Activated CD4-positive, alpha-beta T cell treated with anti-CD3 and anti-CD28 coated beads for 24 hours (primary cell): ENCODE measurements around the gene DPT.

Experiments
- DNase-seq, 2 donors: peaks; one replicate each; pipeline ENCODE4 v3.0.0-alpha.2; 2020; ENCODE audit warnings: low read depth in 2 of 2

The DPT gene

GRCh38 chr1:168698453-168698852, 30.6 kb downstream of the DPT start:
- no peak for DNase-seq

DNA sequence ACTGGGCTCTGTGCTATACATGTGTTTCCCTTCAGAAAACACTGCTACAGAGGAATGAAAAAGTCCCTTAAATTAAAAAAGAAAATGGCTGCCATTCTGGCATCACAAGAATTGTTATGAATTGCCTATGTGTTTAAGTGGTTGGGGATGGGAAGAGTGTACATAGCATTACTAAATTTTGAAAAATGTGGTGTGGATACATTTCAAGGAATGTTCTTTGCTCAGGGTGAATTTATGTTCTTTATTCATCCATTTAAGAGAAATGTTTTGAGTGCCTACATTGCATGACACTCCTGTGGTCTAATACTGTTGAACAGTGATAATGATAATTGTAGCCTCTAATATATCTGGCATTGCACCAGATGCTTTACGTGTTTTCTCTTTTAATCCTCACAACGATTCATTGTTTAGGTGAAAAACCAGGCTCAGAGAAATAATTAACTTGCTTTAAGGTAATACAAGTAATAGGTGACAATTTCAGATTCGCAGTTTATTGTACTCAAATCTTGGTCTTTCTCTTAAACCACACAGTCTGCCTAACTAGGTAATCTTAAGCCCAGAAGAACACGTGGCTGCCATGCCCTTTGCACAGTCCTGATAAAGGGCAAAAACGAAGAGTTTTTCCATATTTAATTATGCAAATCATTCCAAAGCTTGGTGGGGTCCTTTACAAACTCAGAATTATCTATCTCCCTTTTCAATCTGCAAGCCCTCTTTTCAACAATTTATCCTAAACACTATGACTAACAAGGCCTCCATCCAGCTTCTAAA, 31.5 kb downstream of the DPT start:
- no peak for DNase-seq

DNA sequence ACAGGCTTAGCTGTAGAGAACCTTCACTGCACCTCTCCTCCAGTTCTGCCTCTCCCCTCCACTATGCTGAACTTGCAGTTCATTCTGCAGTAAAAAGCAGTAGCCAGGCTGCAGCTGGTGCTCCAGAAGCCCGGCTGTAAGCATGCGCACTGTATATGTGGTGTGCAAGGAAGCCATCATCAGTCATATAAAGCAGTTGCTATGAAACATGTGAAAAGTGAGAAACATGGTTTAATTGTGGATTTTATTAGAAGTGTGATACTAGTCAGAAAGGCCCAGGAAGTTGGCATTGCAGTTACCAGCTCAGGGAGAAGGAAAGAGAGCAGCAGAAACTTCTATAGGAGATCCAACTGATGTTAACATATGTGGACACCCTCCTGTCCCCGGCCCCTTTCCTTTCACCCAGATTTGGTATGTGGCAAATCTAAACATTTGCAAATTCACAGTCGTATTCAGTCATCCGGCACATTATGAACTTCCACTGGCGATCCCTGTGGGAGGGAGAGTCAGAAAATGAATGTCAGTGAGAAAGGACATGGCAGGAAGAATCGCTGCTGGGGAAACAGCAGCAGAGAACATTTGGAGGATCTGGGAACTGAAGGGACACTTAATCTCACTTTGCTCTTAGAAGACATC, 32.8 kb downstream of the DPT start:
- DNase-seq = no peak

DNA sequence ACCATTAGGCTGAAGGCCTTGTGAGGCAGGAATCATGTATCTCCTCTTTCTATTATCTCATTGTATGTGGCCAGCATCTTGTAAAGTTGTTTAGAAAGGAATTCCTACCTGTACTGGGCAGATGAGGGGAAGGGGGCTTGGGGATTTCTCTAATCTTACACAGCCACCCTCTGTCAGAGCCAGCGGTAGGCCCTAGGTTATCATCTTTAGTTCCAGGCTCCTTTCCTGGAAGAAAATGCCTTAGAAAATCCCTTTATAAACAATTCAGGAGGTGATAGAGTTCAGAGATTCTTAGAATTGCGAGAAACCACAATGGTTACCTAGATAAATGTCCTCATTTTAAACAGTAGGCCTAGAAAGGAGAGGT, 35.2 kb downstream of the DPT start:
- no peak for DNase-seq

- no peak for DNase-seq
Observed at GRCh38 chr1:168693197-168693871, 35.7 kb downstream of the DPT start.

GRCh38 chr1:168692472-168692871, 36.5 kb downstream of the DPT start:
- DNase-seq = no peak

GRCh38 chr1:168691541-168691940, 37.5 kb downstream of the DPT start:
- DNase-seq = no peak

DNA sequence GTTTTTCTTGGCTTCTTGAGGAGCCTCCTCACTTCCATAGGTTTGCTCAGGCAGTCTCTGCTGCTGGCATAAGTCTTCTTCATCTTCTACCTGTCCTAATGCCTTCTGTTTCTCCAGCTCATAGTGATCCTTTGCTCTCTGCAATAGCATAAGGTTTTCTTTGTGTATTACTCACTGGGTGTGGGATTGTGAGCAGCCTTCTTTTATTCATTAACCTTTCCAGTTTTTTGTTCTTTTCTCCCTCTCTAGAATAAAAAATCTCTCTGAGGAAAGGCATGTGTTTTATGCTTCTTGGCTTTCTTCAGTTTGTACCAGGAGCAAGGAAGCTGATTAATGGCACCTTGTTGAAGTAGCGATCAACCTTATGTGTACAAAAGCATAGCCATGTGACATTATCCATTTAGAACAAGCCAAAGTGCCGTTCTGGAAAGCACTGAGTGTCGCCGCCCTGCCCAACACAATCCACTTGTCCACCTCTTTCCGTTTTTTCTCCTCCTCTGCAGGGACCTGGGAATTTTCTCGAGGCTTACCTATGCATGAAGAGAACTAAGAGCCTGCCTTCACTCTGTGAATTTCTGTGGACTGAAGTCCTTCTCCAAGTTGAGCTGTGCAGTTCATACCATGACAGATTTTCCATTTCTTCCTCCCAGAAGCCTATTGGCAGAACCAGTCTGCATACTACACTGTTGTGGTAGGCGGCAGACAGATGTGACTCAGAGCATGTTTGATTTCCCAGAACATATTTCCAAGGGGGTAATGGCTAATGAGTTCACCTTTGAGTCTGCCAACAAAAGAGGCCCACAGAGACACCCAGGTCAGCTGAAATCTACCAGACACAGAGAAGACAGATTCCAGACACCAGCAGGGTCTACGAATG, 39.0 kb downstream of the DPT start:
- no peak for DNase-seq

GRCh38 chr1:168689327-168689657, 39.7 kb downstream of the DPT start:
- DNase-seq = no peak

- no peak for DNase-seq
Observed at GRCh38 chr1:168688644-168689326, 40.2 kb downstream of the DPT start.

DNA sequence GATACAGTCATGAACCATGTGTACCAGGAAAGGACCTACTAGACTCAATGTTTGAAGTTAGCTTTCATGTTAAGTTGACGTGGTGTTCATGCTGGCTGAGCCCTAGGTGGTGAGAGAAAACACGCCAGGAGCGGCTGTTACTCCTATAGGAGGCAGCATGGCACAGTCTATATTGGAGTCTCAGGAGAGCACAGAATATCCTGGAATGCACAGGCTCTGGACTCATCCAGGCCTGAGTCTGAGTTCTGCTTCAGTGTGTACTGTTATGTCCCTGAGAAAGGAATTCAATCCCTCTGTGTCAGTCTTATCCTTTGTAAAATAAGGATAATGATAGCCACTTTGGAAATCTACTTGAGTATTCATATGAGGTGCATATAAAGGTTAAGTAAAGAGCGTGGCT, 41.2 kb downstream of the DPT start:
- no peak for DNase-seq

- DNase-seq = no peak
Observed at GRCh38 chr1:168686666-168687065, 42.3 kb downstream of the DPT start.

- DNase-seq = no peak
Observed at GRCh38 chr1:168683871-168684270, 45.1 kb downstream of the DPT start.

DNA sequence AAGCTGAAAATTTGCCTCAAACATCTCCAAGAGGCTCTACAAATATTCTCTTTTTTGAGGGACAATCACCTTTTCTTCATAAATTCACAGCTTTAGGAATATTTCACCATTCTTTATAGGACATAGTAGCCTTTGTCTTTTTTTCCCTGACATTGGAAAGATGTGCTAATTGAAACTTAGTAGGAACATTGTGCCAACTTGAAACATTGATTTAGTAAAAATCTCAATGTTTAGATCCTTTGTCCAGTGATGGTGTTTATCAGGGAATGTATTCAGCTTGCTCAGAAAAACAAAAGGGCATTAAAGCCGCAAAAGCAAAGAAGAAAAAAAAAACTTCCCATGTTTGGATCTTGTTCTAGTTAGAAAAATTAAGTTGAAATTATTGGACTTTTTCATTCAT, 52.1 kb downstream of the DPT start:
- DNase-seq = no peak

- no peak for DNase-seq
Observed at GRCh38 chr1:168676029-168676812, 52.8 kb downstream of the DPT start.

DNA sequence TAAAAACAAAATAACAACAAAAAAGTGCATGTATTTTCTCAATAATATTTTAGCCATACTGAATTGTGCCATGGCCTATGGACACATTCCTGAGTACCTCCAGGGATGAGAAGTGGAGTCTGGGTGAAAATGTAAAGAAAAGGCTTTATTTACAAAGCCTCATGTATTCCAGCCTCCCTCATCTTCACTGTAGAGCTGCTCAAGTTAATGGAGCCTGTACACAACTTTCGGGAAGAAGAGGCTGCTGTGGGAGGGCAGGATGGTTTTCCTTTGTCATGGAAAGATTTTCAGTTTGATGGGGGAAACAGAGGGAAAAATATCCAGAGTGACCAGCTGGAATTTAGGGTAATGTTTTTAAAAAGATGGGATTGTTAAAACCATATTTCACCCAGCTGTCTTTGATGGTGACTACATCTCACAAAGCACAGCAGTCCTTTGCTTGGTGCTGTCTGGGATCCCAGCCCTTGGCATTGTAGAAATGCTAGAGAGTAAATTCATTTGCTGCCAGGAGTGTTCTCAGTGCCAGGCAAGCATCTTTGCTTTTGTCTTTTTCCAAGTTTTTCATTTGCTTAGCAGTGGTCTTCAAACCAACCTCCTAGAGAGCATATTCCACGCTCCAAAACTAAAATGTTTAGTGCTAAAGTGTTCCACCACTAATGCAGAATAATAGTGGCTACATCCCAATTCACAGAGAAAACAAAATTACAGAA, 54.9 kb downstream of the DPT start:
- no peak for DNase-seq

GRCh38 chr1:168672278-168672677, 56.7 kb downstream of the DPT start:
- DNase-seq = no peak

DNA sequence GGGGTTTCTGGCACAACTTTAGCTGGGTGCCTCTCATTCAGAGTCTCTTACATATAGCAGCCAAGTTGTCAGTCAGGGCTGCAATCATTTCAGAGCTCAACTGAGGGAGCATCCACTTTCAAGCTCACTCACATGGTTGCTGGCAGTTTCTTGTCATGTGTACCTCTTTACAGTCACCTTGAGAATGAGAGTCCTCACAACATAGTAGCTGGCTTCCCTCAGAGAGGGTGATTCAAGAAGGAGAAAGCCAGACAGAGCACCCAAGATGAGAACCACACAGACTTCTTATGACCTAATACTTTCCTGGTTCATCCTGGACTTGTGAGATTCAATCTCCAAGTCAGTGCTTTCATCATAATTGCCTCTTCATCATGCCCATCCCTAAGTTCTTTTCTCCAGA, 57.2 kb downstream of the DPT start:
- DNase-seq = no peak

DNA sequence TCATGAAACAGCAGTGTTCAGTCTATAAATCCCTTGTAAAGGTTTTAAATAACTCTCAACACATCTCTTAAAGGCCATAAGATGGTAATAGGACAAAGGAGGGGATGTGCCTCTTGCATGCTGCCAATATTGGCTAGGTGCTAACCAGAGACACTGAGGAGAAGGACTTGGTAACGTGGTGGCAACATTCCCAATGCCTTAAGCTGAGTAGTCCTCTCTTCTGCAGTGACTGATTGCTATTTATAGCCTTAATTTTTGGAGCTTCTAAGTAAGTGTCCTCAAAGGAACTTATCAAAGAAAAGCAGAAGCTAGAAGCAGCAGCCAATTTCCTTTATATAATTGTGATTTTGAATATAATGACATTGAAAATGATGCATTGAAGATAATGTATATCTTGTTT, 63.0 kb downstream of the DPT start:
- no peak for DNase-seq
